Right atrium auricular region (tissue), 2 donors: ENCODE measurements around the gene MAP4K5. TPM values are rescaled to one million over a fixed set of nuclear protein-coding genes. Genes with fewer than 3 reads are reported as not detected.

Experiments used
- DNase-seq: peaks from one replicate; pipeline ENCODE4 v3.0.0-alpha.2; 2019; ENCODE audit warnings: low spot score
- H3K27ac ChIP-seq, 2 donors: fragments of 200-600 bp; sonication (generic); 1 replicate in 1 of 2; 2 replicates in 1 of 2; pipeline ENCODE4 v1.5.1; 2016 to 2019
- H3K27me3 ChIP-seq, 2 donors: fragments of 200-600 bp; sonication (generic); one replicate each; pipeline versions ENCODE4 v1.5.1 to v1.6.0; 2017 to 2019
- H3K36me3 ChIP-seq: fragments of 200-600 bp; sonication (generic); one replicate; pipeline ENCODE4 v1.5.1; 2016
- H3K4me1 ChIP-seq, 2 donors: fragments of 200-600 bp; sonication (generic); one replicate each; pipeline versions ENCODE4 v1.5.1 to v1.6.0; 2017 to 2019
- H3K4me3 ChIP-seq, 2 donors: fragments of 200-600 bp; sonication (generic); 1 replicate in 1 of 2; 2 replicates in 1 of 2; pipeline ENCODE4 v1.5.1; 2017 to 2019; ENCODE audit warnings: mild to moderate bottlenecking in 1 of 2, moderate library complexity in 1 of 2
- H3K9me3 ChIP-seq, 2 donors: fragments of 200-600 bp; sonication (generic); one replicate each; pipeline ENCODE4 v1.5.1; 2019
- CTCF ChIP-seq, 2 donors: fragments of 200-600 bp; sonication (generic); IDR thresholded peaks; one replicate each; pipeline ENCODE4 v1.5.1; 2019; ENCODE audit warnings: antibody characterized with exemption in 2 of 2
- total RNA-seq, 2 donors: library from RNA; depleted of rRNA; stranded (reverse); fragments of >200 nt; gene quantifications; one replicate each; pipeline ENCODE4 v1.1.0, GENCODE V29; 2016

MAP4K5 gene
- total RNA-seq, 2 donors from 2014 or later, result 37.5 to 44.4 TPM

- no peak for TF ChIP-seq CTCF (IDR thresholded peaks at IDR 0.05)
- no peaks in the 10 kb centered on the region for H3K9me3 ChIP-seq
- H3K4me1 ChIP-seq, result peaks cover 0 to 10% of the 10 kb centered on the region in 2 donors
- H3K4me3 ChIP-seq, result peak within 1 kb of the TSS; percentile 63 to 66
- DNase-seq, result no peak
- no peaks in the 10 kb centered on the region for H3K36me3 ChIP-seq
- no peaks in the 10 kb centered on the region for H3K27me3 ChIP-seq
- H3K27ac ChIP-seq, result peak within 1 kb of the TSS; percentile 58 to 68
Observed at GRCh38 chr14:50396631-50397389, 135.6 kb downstream of the MAP4K5 start, which contains the start of gene CDKL1. Gene CDKL1, minus strand, starts transcription at chr14:50396881. Its CDS starts 1,013 bp downstream, at chr14:50395868.

DNA sequence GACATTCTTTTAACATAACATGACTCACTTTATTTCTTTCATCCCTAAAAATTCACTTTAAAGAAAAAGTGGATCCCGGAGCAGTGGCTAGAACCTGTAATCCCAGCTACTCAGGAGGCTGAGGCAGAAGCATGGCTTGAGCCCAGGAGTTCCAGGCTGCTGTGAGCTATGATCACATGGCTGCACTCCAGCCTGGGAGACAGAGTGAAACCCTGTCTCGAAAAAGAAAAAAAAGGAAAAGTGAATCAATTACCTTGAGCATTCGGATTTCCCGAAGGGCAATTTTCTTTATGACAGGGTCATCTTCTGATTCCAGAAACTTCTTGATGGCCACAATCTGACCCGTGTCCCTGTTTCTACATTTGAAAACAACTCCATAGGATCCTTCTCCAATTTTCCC lies 136.9 kb downstream of the MAP4K5 start:
- Histone ChIP-seq H3K4me3 (peak overlapping the region; percentile 63 to 66), H3K27ac (no peak overlapping the region), H3K9me3 (no peaks in the 10 kb centered on the region), H3K4me1 (peaks cover 0 to 10% of the 10 kb centered on the region in 2 donors), H3K27me3 (no peaks in the 10 kb centered on the region), H3K36me3 (no peaks in the 10 kb centered on the region)
- no peak for TF ChIP-seq CTCF (IDR thresholded peaks at IDR 0.05)
- no peak for DNase-seq

DNA sequence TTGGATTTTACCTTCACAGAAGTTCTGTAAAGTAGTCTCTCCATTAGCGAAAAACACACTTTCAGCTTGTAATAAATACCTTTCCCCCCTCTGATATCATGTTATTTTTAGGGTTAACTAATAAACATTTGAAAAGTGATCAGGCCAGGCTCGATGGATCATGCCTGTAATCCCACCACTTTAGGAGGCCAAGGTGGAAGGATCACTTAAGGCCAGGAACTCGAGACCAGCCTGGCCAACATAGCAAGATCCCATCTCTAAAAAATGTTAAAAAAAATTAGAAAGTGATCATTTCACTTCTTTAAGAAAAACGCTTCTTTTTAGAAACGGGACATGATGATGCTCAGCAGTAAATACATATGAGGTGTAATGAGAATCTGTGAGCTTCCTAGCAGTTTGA lies 137.7 kb downstream of the MAP4K5 start:
- TF ChIP-seq CTCF (IDR thresholded peaks at IDR 0.05), result no peak
- no peaks in the 10 kb centered on the region for H3K27me3 ChIP-seq
- no peak overlapping the region for H3K27ac ChIP-seq
- peaks cover 0 to 10% of the 10 kb centered on the region in 2 donors for H3K4me1 ChIP-seq
- no peaks in the 10 kb centered on the region for H3K9me3 ChIP-seq
- H3K36me3 ChIP-seq, result no peaks in the 10 kb centered on the region
- no peak for DNase-seq
- no peak overlapping the region for H3K4me3 ChIP-seq

- TF ChIP-seq CTCF (IDR thresholded peaks at IDR 0.05), result no peak
- no peak for DNase-seq
- Histone ChIP-seq H3K27ac (no peak overlapping the region), H3K9me3 (no peaks in the 10 kb centered on the region), H3K4me1 (no peaks in the 10 kb centered on the region), H3K4me3 (no peak overlapping the region), H3K27me3 (no peaks in the 10 kb centered on the region), H3K36me3 (no peaks in the 10 kb centered on the region)
Observed at GRCh38 chr14:50389668-50390441, 142.5 kb downstream of the MAP4K5 start.

- TF ChIP-seq CTCF (IDR thresholded peaks at IDR 0.05), result no peak
- Histone ChIP-seq H3K36me3 (no peaks in the 10 kb centered on the region), H3K4me3 (no peak overlapping the region), H3K27ac (no peak overlapping the region), H3K27me3 (no peaks in the 10 kb centered on the region), H3K9me3 (no peaks in the 10 kb centered on the region), H3K4me1 (no peaks in the 10 kb centered on the region)
- no peak for DNase-seq
Observed at GRCh38 chr14:50388256-50388931, 144.0 kb downstream of the MAP4K5 start.
